OCI-LY7 (cell line): ENCODE data around the gene MRPL49. TPM values are rescaled to one million over a fixed set of nuclear protein-coding genes. Genes with fewer than 3 reads are reported as not detected.

Source experiments
- BruUV-seq: library from RNA; stranded (reverse); fragments of 400-500 nt; replicated peaks from 2 replicates; lab custom pipeline; 2021; lab: Mats Ljungman, UMichigan
- CTCF ChIA-PET: fragments of 300-600 bp; sonication (Branson Sonifier 250); formaldehyde crosslinking; loops from one replicate; lab custom pipeline; 2022; ENCODE audit warnings: antibody characterized with exemption; ENCODE audit not compliant: unreplicated experiment; lab: Charles Lee
- POLR2A ChIA-PET: fragments of 300-600 bp; sonication (Branson Sonifier 250); formaldehyde crosslinking; loops from one replicate; lab custom pipeline; 2022; ENCODE audit warnings: antibody characterized with exemption; lab: Charles Lee
- DNase-seq: peaks from one replicate; pipeline ENCODE4 v3.0.0-alpha.2; 2015; ENCODE audit warnings: low spot score
- H2AFZ ChIP-seq: fragments of 200-600 bp; sonication (generic), shearing (Covaris generic); 2 replicates; pipeline ENCODE4 v1.6.1; 2014; ENCODE audit warnings: mild to moderate bottlenecking, antibody characterized with exemption, low read length, moderate library complexity
- H3K27ac ChIP-seq: fragments of 200-600 bp; sonication (generic); 2 replicates; pipeline ENCODE4 v1.5.1; 2014; ENCODE audit warnings: mixed run types, low read depth, mild to moderate bottlenecking, moderate library complexity, low read length, inconsistent platforms; ENCODE audit not compliant: poor library complexity, severe bottlenecking
- H3K36me3 ChIP-seq: fragments of 200-600 bp; sonication (generic); 2 replicates; pipeline ENCODE4 v1.6.1; 2014; ENCODE audit warnings: mild to moderate bottlenecking, antibody characterized with exemption, low read length, moderate library complexity, mixed read lengths; ENCODE audit not compliant: insufficient read depth
- H3K4me1 ChIP-seq: fragments of 200-600 bp; sonication (generic); 2 replicates; pipeline ENCODE4 v1.5.1; 2014; ENCODE audit warnings: mild to moderate bottlenecking, low read length; ENCODE audit not compliant: insufficient read depth, poor library complexity, severe bottlenecking
- H3K4me2 ChIP-seq: fragments of 200-600 bp; sonication (generic); 2 replicates; pipeline ENCODE4 v1.6.1; 2014; ENCODE audit warnings: mild to moderate bottlenecking, low read length
- H3K4me3 ChIP-seq: fragments of 200-600 bp; sonication (generic); 2 replicates; pipeline ENCODE4 v1.5.1; 2014; ENCODE audit warnings: mild to moderate bottlenecking, low read depth, low read length; ENCODE audit not compliant: poor library complexity, severe bottlenecking
- H3K79me2 ChIP-seq: fragments of 200-600 bp; sonication (generic); 2 replicates; pipeline ENCODE4 v1.6.1; 2016; ENCODE audit warnings: low read depth, mild to moderate bottlenecking, low read length, moderate library complexity, mixed read lengths; ENCODE audit not compliant: insufficient read depth
- H3K9me2 ChIP-seq: fragments of 200-600 bp; sonication (generic); 2 replicates; pipeline ENCODE4 v1.6.1; 2016; ENCODE audit warnings: mild to moderate bottlenecking, low read length, mixed read lengths; ENCODE audit not compliant: insufficient read depth
- H3K9me3 ChIP-seq: fragments of 200-600 bp; sonication (generic); 2 replicates; pipeline ENCODE4 v1.6.1; 2014; ENCODE audit warnings: mild to moderate bottlenecking, mixed run types, low read length, mixed read lengths
- H4K20me1 ChIP-seq: fragments of 200-600 bp; sonication (generic); 2 replicates; pipeline ENCODE4 v1.6.1; 2014; ENCODE audit warnings: mild to moderate bottlenecking, antibody characterized with exemption, low read length, moderate library complexity, mixed read lengths; ENCODE audit not compliant: insufficient read depth
- EZH2phosphoT487 ChIP-seq: fragments of 200-600 bp; sonication (generic); IDR thresholded peaks from 2 replicates; pipeline ENCODE4 v1.6.1; 2018; ENCODE audit warnings: low read depth, borderline replicate concordance, mild to moderate bottlenecking, mixed run types, antibody characterized with exemption, low read length, moderate library complexity, mixed read lengths
- intact Hi-C: fragments of 100-400 bp; cut with micrococcal nuclease; formaldehyde crosslinking; loops from one replicate; pipeline ENCODE4 v1.10.0; 2022; ENCODE audit not compliant: unreplicated experiment
- total RNA-seq, 2 experiments: library from RNA; depleted of rRNA in 1 of 2; stranded (reverse); fragments of >200 nt in 1 of 2; shearing (Covaris generic) in 1 of 2; gene quantifications; 2 replicates each; pipeline ENCODE4 v1.2.3, GENCODE V29; 2014 to 2022
- TF ChIP-seq, protein P1 (sequence below): fragments of 200-600 bp; sonication (generic); conservative IDR thresholded peaks from 2 replicates; pipeline ENCODE4 v1.5.1; 2014; ENCODE audit warnings: mild to moderate bottlenecking, antibody characterized with exemption, low read length, moderate library complexity, mixed read lengths

Gene MRPL49
- total RNA-seq, 2 experiments from 2014 or later: 65.2 to 81.6 TPM

DNA sequence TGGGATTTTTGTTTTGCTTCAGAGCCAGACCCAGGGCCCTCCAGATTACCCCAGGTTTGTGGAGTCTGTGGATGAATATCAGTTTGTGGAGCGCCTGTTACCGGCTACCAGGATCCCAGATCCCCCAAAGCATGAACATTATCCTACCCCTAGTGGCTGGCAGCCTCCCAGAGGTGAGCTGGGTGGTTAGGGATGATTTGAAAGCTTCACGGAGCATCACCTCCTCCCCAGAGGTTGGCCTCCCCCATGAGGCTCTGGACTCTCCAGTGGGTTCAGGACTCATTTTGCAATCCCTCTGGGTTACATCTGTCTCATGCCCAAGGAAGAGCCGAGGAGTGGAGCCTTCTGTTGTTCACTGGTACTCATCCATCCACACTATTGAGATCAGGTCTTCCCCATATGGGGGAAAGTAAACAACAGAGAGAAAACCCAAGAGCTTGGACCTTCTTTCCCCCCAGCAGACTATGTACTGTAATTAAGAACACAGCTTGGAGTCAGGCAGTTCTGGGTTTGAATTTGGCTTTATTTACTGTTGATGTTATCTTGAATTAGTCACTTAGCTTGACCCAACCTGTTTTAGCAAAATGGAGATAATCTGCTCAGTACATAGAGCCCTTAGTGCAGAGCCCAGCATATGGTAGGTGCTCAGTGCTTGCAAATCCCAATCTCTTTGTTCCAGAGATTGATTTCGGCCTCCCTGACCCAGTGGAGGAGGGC is 2.5 kb downstream of the MRPL49 start:
- peak overlapping the region; percentile 29 for H3K27ac ChIP-seq
- intact Hi-C loops: no loop called here
- BruUV-seq: TSS peak; percentile 11

DNA sequence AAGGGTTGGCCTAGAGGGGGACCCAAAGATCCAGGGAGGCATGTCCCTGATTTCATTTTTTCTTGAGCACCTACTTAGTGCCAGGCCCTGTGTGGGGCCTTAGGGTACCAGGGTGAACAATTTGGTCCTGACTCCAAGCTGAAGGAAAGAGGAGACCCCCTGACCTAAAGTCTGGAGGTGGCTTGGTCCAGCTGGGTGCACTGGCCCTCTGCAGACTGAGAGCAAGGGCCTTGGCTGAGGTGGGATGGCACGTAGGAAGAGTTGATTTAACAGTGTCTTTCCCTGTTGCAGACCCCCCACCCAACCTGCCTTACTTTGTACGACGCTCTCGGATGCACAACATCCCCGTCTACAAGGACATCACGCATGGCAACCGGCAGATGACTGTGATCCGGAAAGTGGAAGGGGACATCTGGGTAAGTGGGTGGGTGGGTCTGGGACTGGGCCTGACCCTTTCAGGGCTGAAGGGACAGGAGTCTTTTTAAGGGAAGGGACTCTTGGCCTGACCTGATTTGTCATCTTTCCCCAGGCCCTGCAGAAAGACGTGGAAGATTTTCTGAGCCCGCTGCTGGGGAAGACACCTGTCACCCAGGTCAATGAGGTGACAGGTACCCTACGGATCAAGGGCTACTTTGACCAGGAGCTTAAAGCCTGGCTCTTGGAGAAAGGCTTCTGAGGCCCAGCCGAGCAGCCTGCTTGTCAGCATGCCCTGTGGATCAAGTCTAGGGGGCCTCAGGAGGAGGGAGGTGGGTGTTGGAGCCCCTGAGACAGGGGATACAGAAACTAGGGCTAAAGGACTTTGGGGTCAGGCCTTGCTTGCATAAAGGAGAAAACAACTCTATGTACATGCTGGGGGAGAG is 3.3 kb downstream of the MRPL49 start:
- no peaks in the 10 kb centered on the region for H3K9me3 ChIP-seq
- no peak overlapping the region for H2AFZ ChIP-seq
- CTCF ChIA-PET: no interaction called here
- BruUV-seq: no TSS peak
- H3K4me1 ChIP-seq: peaks cover 53% of the 10 kb centered on the region
- H3K36me3 ChIP-seq: peaks cover 82% of the 10 kb centered on the region
- DNase-seq: no peak
- H3K27ac ChIP-seq: peak overlapping the region; percentile 98
- H3K4me3 ChIP-seq: no peak overlapping the region
- H3K4me2 ChIP-seq: no peak overlapping the region
- POLR2A ChIA-PET: interaction anchor here (1.3 kb wide), 1 partner anchor 10 kb away, joined by 3 read pairs; no protein-coding TSS in a partner anchor
- peaks cover 9% of the 10 kb centered on the region; the same call in 1 of the 2 replicates for H4K20me1 ChIP-seq
- intact Hi-C loops: no loop called here
- H3K79me2 ChIP-seq: peaks cover 59% of the 10 kb centered on the region
- H3K9me2 ChIP-seq: no peaks in the 10 kb centered on the region
- TF ChIP-seq, protein P1, sequence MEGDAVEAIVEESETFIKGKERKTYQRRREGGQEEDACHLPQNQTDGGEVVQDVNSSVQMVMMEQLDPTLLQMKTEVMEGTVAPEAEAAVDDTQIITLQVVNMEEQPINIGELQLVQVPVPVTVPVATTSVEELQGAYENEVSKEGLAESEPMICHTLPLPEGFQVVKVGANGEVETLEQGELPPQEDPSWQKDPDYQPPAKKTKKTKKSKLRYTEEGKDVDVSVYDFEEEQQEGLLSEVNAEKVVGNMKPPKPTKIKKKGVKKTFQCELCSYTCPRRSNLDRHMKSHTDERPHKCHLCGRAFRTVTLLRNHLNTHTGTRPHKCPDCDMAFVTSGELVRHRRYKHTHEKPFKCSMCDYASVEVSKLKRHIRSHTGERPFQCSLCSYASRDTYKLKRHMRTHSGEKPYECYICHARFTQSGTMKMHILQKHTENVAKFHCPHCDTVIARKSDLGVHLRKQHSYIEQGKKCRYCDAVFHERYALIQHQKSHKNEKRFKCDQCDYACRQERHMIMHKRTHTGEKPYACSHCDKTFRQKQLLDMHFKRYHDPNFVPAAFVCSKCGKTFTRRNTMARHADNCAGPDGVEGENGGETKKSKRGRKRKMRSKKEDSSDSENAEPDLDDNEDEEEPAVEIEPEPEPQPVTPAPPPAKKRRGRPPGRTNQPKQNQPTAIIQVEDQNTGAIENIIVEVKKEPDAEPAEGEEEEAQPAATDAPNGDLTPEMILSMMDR: no peak
- no peak for TF ChIP-seq EZH2phosphoT487

More for the DNA sequence above, 2.5 kb downstream of the MRPL49 start:
- peaks cover 17% of the 10 kb centered on the region; the same call in 1 of the 2 replicates for H4K20me1 ChIP-seq
- H3K36me3 ChIP-seq: peaks cover 82% of the 10 kb centered on the region
- peak overlapping the region; percentile 34 for H3K4me2 ChIP-seq
- no peak overlapping the region for H2AFZ ChIP-seq
- peaks cover 53% of the 10 kb centered on the region for H3K4me1 ChIP-seq
- H3K79me2 ChIP-seq: peaks cover 59% of the 10 kb centered on the region
- DNase-seq: no peak
- ChIA-PET CTCF (interaction anchor here (0.5 kb wide), 1 partner anchor 212 kb away, joined by 3 read pairs; no protein-coding TSS in a partner anchor), POLR2A (interaction anchor here (1.3 kb wide), 1 partner anchor 10 kb away, joined by 3 read pairs; no protein-coding TSS in a partner anchor)
- H3K4me3 ChIP-seq: no peak overlapping the region
- TF ChIP-seq, protein P1: no peak
- TF ChIP-seq EZH2phosphoT487: no peak
- H3K9me3 ChIP-seq: no peaks in the 10 kb centered on the region
- H3K9me2 ChIP-seq: no peaks in the 10 kb centered on the region
